Gastroesophageal sphincter (tissue), 4 donors: ENCODE measurements around the gene CADPS2. TPM values are rescaled to one million over a fixed set of nuclear protein-coding genes. Genes with fewer than 3 reads are reported as not detected.
"Not testable (repeated sequence)": the region's sequence is repeated elsewhere in the genome, so short reads cannot be mapped to it uniquely, and the experiment has no call there.

Source experiments
- ATAC-seq: fragments of 150-250 bp; one replicate; pipeline ENCODE4 v1.9.1; 2016; ENCODE audit warnings: mild to moderate bottlenecking, moderate library complexity
- H3K27ac ChIP-seq, 4 donors: fragments of 200-600 bp; sonication (generic) in 3 of 4; 1 replicate in 3 of 4; 2 replicates in 1 of 4; pipeline ENCODE4 v1.5.1; 2016 to 2019
- H3K27me3 ChIP-seq: fragments of 200-600 bp; sonication (generic); one replicate; pipeline ENCODE4 v1.5.1; 2019
- H3K36me3 ChIP-seq, 2 donors: fragments of 200-600 bp; sonication (generic); one replicate each; pipeline ENCODE4 v1.5.1; 2019; ENCODE audit warnings: control low read depth in 1 of 2
- H3K4me1 ChIP-seq, 3 donors: fragments of 200-600 bp; sonication (generic); 1 replicate in 2 of 3; 2 replicates in 1 of 3; pipeline ENCODE4 v1.5.1; 2016 to 2019; ENCODE audit warnings: control low read depth in 2 of 3
- H3K4me3 ChIP-seq, 2 donors: fragments of 200-600 bp; sonication (generic); one replicate each; pipeline ENCODE4 v1.5.1; 2019; ENCODE audit warnings: mild to moderate bottlenecking in 1 of 2, moderate library complexity in 1 of 2
- H3K9me3 ChIP-seq, 3 donors: fragments of 200-600 bp; sonication (generic); one replicate each; pipeline ENCODE4 v1.5.1; 2017 to 2019; ENCODE audit warnings: control low read depth in 2 of 3
- EP300 ChIP-seq: sonication (generic); formaldehyde crosslinking; IDR thresholded peaks from one replicate; pipeline ENCODE4 v1.6.1; 2017; ENCODE audit warnings: antibody characterized with exemption, mild to moderate bottlenecking
- POLR2A ChIP-seq, 2 donors: fragments of 450-650 bp; IDR thresholded peaks; one replicate each; pipeline ENCODE4 v1.6.1; 2017; ENCODE audit warnings: antibody characterized with exemption in 2 of 2, mild to moderate bottlenecking in 2 of 2, moderate library complexity in 1 of 2
- POLR2AphosphoS5 ChIP-seq: sonication (generic); formaldehyde crosslinking; IDR thresholded peaks from one replicate; pipeline ENCODE4 v1.6.1; 2017; ENCODE audit warnings: antibody characterized with exemption
- WGBS, 2 donors: methylation state at CpG; one replicate each; pipeline ENCODE4 v1.1.5; 2018; ENCODE audit warnings: low coverage in 1 of 2; 5-methylcytosine and 5-hydroxymethylcytosine counted together
- total RNA-seq, 4 donors: library from RNA; depleted of rRNA; stranded (reverse); fragments of >200 nt; gene quantifications; one replicate each; pipeline ENCODE4 v1.1.0, GENCODE V29; 2016
- TF ChIP-seq, protein P1 (sequence below), 4 experiments: fragments of 200-600 bp in 2 of 4; fragments of 450-650 bp in 2 of 4; sonication (generic) in 1 of 4; IDR thresholded peaks; one replicate each; pipeline ENCODE4 v1.5.1; 2017 to 2019; ENCODE audit warnings: antibody characterized with exemption in 4 of 4, mild to moderate bottlenecking in 2 of 4, moderate library complexity in 2 of 4

The CADPS2 gene
- total RNA-seq, 4 donors from 2014 or later, result 20.3 to 205 (median 138) TPM

DNA sequence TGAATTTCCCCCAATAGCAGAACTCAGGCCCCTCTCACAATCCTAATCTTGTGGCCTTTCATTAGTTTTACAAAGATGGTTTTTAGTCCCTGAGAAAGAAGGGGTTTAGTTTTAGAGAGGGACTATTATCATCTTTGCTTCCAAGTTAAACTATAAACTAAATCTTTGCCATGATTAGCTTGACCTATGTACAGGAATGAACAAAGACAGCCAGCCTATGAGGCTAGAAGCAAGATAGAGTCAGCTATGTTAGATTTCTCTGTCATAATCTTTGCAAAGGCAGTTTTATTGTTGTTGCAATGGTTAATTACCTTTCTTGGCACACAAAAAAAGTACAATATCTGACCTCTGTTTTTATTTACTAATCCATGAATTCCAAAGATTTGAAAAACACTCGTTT lies 206.4 kb downstream of the CADPS2 start:
- H3K27ac ChIP-seq, result no peak overlapping the region
- TF ChIP-seq POLR2A (IDR thresholded peaks at IDR 0.05) (no peak), POLR2AphosphoS5 (no peak), EP300 (no peak)
- TF ChIP-seq, protein P1, sequence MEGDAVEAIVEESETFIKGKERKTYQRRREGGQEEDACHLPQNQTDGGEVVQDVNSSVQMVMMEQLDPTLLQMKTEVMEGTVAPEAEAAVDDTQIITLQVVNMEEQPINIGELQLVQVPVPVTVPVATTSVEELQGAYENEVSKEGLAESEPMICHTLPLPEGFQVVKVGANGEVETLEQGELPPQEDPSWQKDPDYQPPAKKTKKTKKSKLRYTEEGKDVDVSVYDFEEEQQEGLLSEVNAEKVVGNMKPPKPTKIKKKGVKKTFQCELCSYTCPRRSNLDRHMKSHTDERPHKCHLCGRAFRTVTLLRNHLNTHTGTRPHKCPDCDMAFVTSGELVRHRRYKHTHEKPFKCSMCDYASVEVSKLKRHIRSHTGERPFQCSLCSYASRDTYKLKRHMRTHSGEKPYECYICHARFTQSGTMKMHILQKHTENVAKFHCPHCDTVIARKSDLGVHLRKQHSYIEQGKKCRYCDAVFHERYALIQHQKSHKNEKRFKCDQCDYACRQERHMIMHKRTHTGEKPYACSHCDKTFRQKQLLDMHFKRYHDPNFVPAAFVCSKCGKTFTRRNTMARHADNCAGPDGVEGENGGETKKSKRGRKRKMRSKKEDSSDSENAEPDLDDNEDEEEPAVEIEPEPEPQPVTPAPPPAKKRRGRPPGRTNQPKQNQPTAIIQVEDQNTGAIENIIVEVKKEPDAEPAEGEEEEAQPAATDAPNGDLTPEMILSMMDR (IDR thresholded peaks at IDR 0.05), result no peak
- WGBS, 2 donors, result 68 to 92% methylated on average over 1 of the region's 1 CpG

DNA sequence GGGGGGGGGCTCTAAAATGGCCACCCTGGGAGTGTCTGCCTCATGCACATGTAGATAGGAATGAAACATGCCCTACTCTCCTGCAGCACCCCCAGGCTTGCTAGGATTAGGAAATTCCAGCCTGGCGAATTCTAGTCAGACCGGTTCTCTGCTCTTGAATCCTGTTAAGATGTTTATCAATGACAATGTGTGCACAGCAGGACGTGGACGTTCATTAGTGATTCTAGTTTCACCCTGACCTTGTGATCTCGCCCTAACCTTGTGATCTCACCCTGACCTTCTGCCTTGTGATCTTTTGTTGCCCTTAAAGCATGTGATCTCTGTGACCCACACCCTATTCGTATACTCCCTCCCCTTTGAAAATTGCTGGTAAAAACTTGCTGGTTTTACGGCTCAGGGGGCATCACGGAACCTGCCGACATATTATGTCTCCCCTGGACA lies 207.0 kb downstream of the CADPS2 start:
- not testable (repeated sequence) for H3K9me3 ChIP-seq, H3K27me3 ChIP-seq, H3K36me3 ChIP-seq, H3K4me3 ChIP-seq, ATAC-seq, H3K27ac ChIP-seq
- WGBS, 2 donors, result 84 to 94% methylated on average over 5 to 9 of the region's 9 CpGs
- peaks cover 0 to 10% (median 5%) of the 10 kb centered on the region in 3 donors for H3K4me1 ChIP-seq

More for the DNA sequence above, 206.4 kb downstream of the CADPS2 start:
- Histone ChIP-seq H3K4me3 (no peak overlapping the region), H3K4me1 (peaks cover 0 to 5% (median under 1%) of the 10 kb centered on the region in 3 donors), H3K36me3 (no peaks in the 10 kb centered on the region), H3K9me3 (no peaks in the 10 kb centered on the region), H3K27me3 (no peaks in the 10 kb centered on the region)
- no peak for ATAC-seq

DNA sequence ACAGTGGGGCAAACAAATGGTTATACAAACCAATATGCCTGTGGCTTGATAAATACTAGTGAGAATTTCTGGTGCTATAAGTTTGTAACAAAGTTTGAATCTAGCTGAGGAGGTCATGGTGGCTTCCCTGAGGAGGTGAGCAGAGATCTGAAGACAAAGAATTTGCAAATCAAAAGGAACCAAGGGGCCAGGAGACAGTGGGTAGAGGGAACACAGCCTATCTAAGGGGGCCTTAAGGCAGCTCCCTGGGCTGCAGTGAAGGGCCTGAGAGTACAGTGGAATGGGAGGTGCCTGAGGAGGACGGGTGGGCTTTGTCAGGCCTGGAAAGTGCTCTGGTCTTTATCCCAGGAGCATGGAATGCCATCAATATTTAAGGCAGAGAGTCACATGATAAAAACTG lies 209.1 kb downstream of the CADPS2 start:
- Histone ChIP-seq H3K4me3 (no peak overlapping the region), H3K4me1 (peaks cover 0 to 16% (median 5%) of the 10 kb centered on the region in 3 donors), H3K27ac (no peak overlapping the region), H3K36me3 (no peaks in the 10 kb centered on the region), H3K9me3 (no peaks in the 10 kb centered on the region), H3K27me3 (no peaks in the 10 kb centered on the region)
- no peak for TF ChIP-seq POLR2AphosphoS5
- no peak for TF ChIP-seq POLR2A (IDR thresholded peaks at IDR 0.05)
- TF ChIP-seq, protein P1 (IDR thresholded peaks at IDR 0.05), result no peak
- TF ChIP-seq EP300, result no peak
- 40% methylated on average over 1 of the region's 1 CpG for WGBS, 2 donors
- ATAC-seq, result no peak

DNA sequence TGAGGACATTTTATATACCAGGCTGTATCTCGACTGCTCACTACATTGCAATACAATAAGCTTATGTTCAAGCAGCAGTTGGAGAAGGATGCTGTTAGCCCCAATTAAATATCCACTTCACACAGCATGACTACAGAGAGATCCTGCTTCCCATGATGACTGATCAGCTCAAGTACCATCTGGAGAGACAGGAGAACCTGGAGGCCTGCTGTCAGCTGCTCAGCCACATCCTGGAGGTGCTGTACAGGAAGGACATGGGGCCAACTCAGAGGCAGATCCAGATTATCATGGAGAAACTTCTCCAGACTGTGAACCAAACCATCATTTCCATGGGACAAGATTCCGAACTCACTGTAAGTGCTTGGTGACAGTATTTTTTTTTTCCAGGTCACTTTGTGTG lies 209.8 kb downstream of the CADPS2 start:
- TF ChIP-seq POLR2AphosphoS5, result no peak
- TF ChIP-seq POLR2A (IDR thresholded peaks at IDR 0.05), result no peak
- TF ChIP-seq, protein P1 (IDR thresholded peaks at IDR 0.05), result no peak
- TF ChIP-seq EP300, result no peak
- no peak for ATAC-seq
- peaks cover 0 to 16% (median 5%) of the 10 kb centered on the region in 3 donors for H3K4me1 ChIP-seq
- no peak overlapping the region for H3K4me3 ChIP-seq
- no peak overlapping the region for H3K27ac ChIP-seq
- 57 to 62% methylated on average over 1 to 2 of the region's 2 CpGs for WGBS, 2 donors
- H3K9me3 ChIP-seq, result no peaks in the 10 kb centered on the region
- no peaks in the 10 kb centered on the region for H3K36me3 ChIP-seq
- no peaks in the 10 kb centered on the region for H3K27me3 ChIP-seq

DNA sequence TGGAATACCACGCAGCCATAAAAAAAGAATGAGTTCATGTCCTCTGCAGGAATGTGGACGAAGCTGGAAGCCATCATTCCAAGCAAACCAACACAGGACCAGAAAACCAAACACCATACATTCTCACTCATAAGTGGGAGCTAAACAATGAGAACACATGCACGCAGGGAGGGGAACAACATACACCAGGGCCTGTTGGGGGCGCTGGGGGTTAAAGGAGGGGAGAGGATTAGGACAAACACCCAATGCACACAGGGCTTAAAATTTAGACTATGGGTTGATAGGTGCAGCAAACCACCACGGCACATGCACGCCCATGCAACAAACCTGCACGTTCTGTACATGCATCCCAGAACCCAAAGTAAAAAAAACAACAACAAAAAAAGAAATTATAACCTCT lies 210.6 kb downstream of the CADPS2 start:
- Histone ChIP-seq H3K4me1 (peaks cover 0 to 16% (median 5%) of the 10 kb centered on the region in 3 donors), H3K9me3 (no peaks in the 10 kb centered on the region), H3K4me3 (no peak overlapping the region), H3K27me3 (no peaks in the 10 kb centered on the region), H3K36me3 (no peaks in the 10 kb centered on the region), H3K27ac (no peak overlapping the region)
- TF ChIP-seq, protein P1 (IDR thresholded peaks at IDR 0.05), result no peak
- TF ChIP-seq EP300, result no peak
- TF ChIP-seq POLR2AphosphoS5, result no peak
- TF ChIP-seq POLR2A (IDR thresholded peaks at IDR 0.05), result no peak
- WGBS, 2 donors, result 78 to 97% methylated on average over 4 to 7 of the region's 7 CpGs
- ATAC-seq, result no peak
